HepG2 (cell line): ENCODE results near the gene CES2. TPM values are rescaled to one million over a fixed set of nuclear protein-coding genes. Genes with fewer than 3 reads are reported as not detected.

Experiments
- CBX1 ChIP-seq: IDR thresholded peaks from one replicate; pipeline ENCODE4 v1.6.1; 2016; ENCODE audit warnings: antibody characterized with exemption, low read depth
- CENPT ChIP-seq: sonication (generic); formaldehyde crosslinking; IDR thresholded peaks from 2 replicates; pipeline ENCODE4 v1.8.0; 2022; ENCODE audit warnings: low read depth, mild to moderate bottlenecking, moderate library complexity, missing genetic modification reagents
- CHD4 ChIP-seq: fragments of 200-600 bp; sonication (generic); IDR thresholded peaks from 2 replicates; pipeline ENCODE4 v1.7.0; 2017; ENCODE audit warnings: mild to moderate bottlenecking, low read length, borderline replicate concordance
- HOMEZ ChIP-seq: IDR thresholded peaks from 2 replicates; pipeline ENCODE4 v1.6.1; 2016; ENCODE audit warnings: low read depth
- KLF12 ChIP-seq: sonication (generic); formaldehyde crosslinking; IDR thresholded peaks from 2 replicates; pipeline ENCODE4 v1.4.0; 2020; ENCODE audit warnings: missing genetic modification reagents, borderline replicate concordance
- MED8 ChIP-seq: sonication (generic); formaldehyde crosslinking; IDR thresholded peaks from 2 replicates; pipeline ENCODE4 v1.8.1; 2023; ENCODE audit warnings: mild to moderate bottlenecking, missing genetic modification reagents; ENCODE audit not compliant: insufficient replicate concordance
- NFKBIZ ChIP-seq: IDR thresholded peaks from 2 replicates; pipeline ENCODE4 v1.6.1; 2018; ENCODE audit warnings: missing genetic modification reagents, missing compliant biosample characterization
- NRL ChIP-seq: sonication (generic); formaldehyde crosslinking; IDR thresholded peaks from 2 replicates; pipeline ENCODE4 v1.5.0; 2020; ENCODE audit warnings: missing genetic modification reagents, mild to moderate bottlenecking, moderate library complexity, borderline replicate concordance
- REXO4 ChIP-seq: sonication (generic); formaldehyde crosslinking; IDR thresholded peaks from 2 replicates; pipeline ENCODE4 v1.8.0; 2022; ENCODE audit warnings: missing genetic modification reagents, mild to moderate bottlenecking, borderline replicate concordance
- RFX5 ChIP-seq: IDR thresholded peaks from 2 replicates; pipeline ENCODE4 v1.6.1; 2011; ENCODE audit warnings: low read depth, low read length, improper control_type of control experiment
- SKIL ChIP-seq: sonication (generic); formaldehyde crosslinking; IDR thresholded peaks from 2 replicates; pipeline ENCODE4 v1.8.0; 2022; ENCODE audit warnings: missing genetic modification reagents, mild to moderate bottlenecking, moderate library complexity, borderline replicate concordance
- TEAD2 ChIP-seq: sonication (generic); formaldehyde crosslinking; IDR thresholded peaks from 2 replicates; pipeline ENCODE4 v1.9.0; 2021; ENCODE audit warnings: missing genetic modification reagents
- YY1 ChIP-seq: IDR thresholded peaks from 2 replicates; pipeline ENCODE4 v1.6.1; 2011; ENCODE audit warnings: low read length, low read depth, moderate library complexity, mild to moderate bottlenecking; ENCODE audit not compliant: insufficient read depth, insufficient replicate concordance
- ZBTB21 ChIP-seq: sonication (generic); formaldehyde crosslinking; IDR thresholded peaks from 2 replicates; pipeline ENCODE4 v1.4.0; 2020; ENCODE audit warnings: missing genetic modification reagents
- ZIK1 ChIP-seq: sonication (generic); formaldehyde crosslinking; IDR thresholded peaks from 2 replicates; pipeline ENCODE4 v1.5.0; 2020; ENCODE audit warnings: mild to moderate bottlenecking, low read depth, missing genetic modification reagents, borderline replicate concordance
- ZKSCAN1 ChIP-seq: fragments of 150-350 bp; IDR thresholded peaks from 2 replicates; pipeline ENCODE4 v1.6.1; 2014; ENCODE audit warnings: low read length
- ZNF121 ChIP-seq: sonication (generic); formaldehyde crosslinking; IDR thresholded peaks from 2 replicates; pipeline ENCODE4 v1.5.0; 2020; ENCODE audit warnings: mild to moderate bottlenecking, missing genetic modification reagents
- ZNF558 ChIP-seq: sonication (generic); formaldehyde crosslinking; IDR thresholded peaks from 2 replicates; pipeline ENCODE4 v1.9.0; 2022; ENCODE audit warnings: mild to moderate bottlenecking, missing genetic modification reagents, borderline replicate concordance
- ZNF577 ChIP-seq: sonication (generic); formaldehyde crosslinking; IDR thresholded peaks from 2 replicates; pipeline ENCODE4 v1.4.0; 2020; ENCODE audit warnings: mild to moderate bottlenecking, low read depth, missing genetic modification reagents, borderline replicate concordance
- ZSCAN25 ChIP-seq: sonication (generic); formaldehyde crosslinking; IDR thresholded peaks from 2 replicates; pipeline ENCODE4 v1.8.0; 2022; ENCODE audit warnings: mild to moderate bottlenecking, missing genetic modification reagents
- polyA plus RNA-seq, 8 experiments: library from polyadenylated mRNA; depleted of rRNA in 3 of 8; stranded (reverse) in 7 of 8; unstranded in 1 of 8; fragments of >200 nt; fragmentation: Illumina TruSeq in 4 of 8; extraction: Trizol in 4 of 8; gene quantifications; 2 replicates each; pipeline versions ENCODE4 v1.2.1 to v1.2.3, GENCODE V29; 2011 to 2016; ENCODE audit warnings: low read depth in 4 of 8, missing spikeins in 1 of 8, mixed read lengths in 1 of 8; ENCODE audit not compliant: insufficient read depth in 1 of 8
- total RNA-seq, 5 experiments: library from RNA; depleted of rRNA; stranded (reverse); fragments of >200 nt; fragmentation: Illumina TruSeq; extraction: Trizol; gene quantifications; 2 replicates each; pipeline ENCODE4 v1.2.3, GENCODE V29; 2016; ENCODE audit warnings: low read depth in 1 of 5
- TF ChIP-seq, protein P1 (sequence below): sonication (generic); formaldehyde crosslinking; IDR thresholded peaks from 2 replicates; pipeline ENCODE4 v1.4.0; 2020; ENCODE audit warnings: missing genetic modification reagents

CES2 gene
- total and polyA plus RNA-seq, 2 of the 13 experiments (the other 11 are each of a cell fraction or from before 2014, with no cell fraction given): 50.6 to 63.8 TPM

DNA sequence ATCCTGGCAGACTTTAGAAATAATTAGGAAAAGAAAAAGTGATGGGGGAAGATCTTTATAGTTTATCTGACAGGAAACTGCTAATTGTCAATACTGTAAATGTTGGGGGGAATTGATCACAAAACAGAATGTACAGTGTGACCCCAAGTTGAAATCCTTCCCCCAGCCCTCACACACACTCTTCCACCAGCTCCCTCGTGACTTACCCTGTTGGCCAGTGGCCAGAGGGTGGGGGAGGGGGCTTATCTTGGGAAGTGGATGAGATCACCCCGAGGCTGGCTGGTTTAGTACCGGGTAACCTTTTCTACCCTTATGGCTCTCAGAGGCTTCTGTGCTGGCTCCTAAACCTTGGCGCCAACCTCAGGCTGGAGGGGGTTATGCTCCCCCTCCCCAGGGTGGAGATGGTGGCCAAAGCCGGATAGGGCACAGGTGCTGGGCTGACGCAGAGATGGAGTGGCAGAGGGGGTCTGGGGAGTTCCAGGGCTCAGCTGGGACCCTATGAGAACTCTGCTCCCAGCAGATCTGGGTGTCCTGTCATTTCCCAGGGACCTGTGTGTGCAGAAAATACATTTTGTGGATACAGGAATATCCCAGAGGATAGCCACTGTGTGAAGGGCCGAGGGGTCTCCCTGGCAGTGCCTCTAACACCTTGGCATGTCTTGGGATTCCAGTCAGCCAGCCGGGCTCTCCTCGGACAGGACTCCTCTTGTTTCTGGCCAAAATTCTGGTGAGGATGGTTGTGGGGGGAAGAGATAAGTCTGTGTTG is 35.2 kb upstream of the CES2 start (continued):
- TF ChIP-seq HOMEZ: no peak
- TF ChIP-seq YY1: no peak
- TF ChIP-seq ZBTB21 (CRISPR knock-in tag): no peak
- no peak for TF ChIP-seq KLF12 (CRISPR knock-in tag)
- TF ChIP-seq, protein P1, sequence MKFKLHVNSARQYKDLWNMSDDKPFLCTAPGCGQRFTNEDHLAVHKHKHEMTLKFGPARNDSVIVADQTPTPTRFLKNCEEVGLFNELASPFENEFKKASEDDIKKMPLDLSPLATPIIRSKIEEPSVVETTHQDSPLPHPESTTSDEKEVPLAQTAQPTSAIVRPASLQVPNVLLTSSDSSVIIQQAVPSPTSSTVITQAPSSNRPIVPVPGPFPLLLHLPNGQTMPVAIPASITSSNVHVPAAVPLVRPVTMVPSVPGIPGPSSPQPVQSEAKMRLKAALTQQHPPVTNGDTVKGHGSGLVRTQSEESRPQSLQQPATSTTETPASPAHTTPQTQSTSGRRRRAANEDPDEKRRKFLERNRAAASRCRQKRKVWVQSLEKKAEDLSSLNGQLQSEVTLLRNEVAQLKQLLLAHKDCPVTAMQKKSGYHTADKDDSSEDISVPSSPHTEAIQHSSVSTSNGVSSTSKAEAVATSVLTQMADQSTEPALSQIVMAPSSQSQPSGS: peak; percentile 67; the same call in 1 of the 2 replicates
- no peak for TF ChIP-seq ZKSCAN1
- TF ChIP-seq NRL (CRISPR knock-in tag): 0 out of 2 replicates have a peak, but pooled peaks have one; percentile 36
- TF ChIP-seq MED8: no peak
- no peak for TF ChIP-seq CBX1
- no peak for TF ChIP-seq RFX5
- no peak for TF ChIP-seq ZSCAN25 (CRISPR knock-in tag)
- TF ChIP-seq REXO4 (CRISPR knock-in tag): no peak
- TF ChIP-seq ZNF121: no peak
- no peak for TF ChIP-seq ZNF577 (CRISPR knock-in tag)
- TF ChIP-seq CHD4: no peak
- no peak for TF ChIP-seq TEAD2 (CRISPR knock-in tag)
- no peak for TF ChIP-seq ZNF558 (CRISPR knock-in tag)
- TF ChIP-seq CENPT (CRISPR knock-in tag): no peak
- no peak for TF ChIP-seq ZIK1
- no peak for TF ChIP-seq NFKBIZ (CRISPR knock-in tag)
- TF ChIP-seq SKIL (CRISPR knock-in tag): no peak
